Stimulated activated CD4-positive, alpha-beta T cell treated with anti-CD3 and anti-CD28 coated beads, Interleukin-15, amount 100 ng/mL, for 24 hours (primary cell): ENCODE measurements around the gene CAPN7.

Experiments used
- DNase-seq: peaks from one replicate; pipeline ENCODE4 v3.0.0-alpha.2; 2020

CAPN7 gene

GRCh38 chr3:15204005-15204404 is 2.0 kb upstream of the CAPN7 start:
- no peak for DNase-seq

- DNase-seq = no peak
These were observed 538 bp upstream of the CAPN7 start for GRCh38 chr3:15205482-15205933.

DNA sequence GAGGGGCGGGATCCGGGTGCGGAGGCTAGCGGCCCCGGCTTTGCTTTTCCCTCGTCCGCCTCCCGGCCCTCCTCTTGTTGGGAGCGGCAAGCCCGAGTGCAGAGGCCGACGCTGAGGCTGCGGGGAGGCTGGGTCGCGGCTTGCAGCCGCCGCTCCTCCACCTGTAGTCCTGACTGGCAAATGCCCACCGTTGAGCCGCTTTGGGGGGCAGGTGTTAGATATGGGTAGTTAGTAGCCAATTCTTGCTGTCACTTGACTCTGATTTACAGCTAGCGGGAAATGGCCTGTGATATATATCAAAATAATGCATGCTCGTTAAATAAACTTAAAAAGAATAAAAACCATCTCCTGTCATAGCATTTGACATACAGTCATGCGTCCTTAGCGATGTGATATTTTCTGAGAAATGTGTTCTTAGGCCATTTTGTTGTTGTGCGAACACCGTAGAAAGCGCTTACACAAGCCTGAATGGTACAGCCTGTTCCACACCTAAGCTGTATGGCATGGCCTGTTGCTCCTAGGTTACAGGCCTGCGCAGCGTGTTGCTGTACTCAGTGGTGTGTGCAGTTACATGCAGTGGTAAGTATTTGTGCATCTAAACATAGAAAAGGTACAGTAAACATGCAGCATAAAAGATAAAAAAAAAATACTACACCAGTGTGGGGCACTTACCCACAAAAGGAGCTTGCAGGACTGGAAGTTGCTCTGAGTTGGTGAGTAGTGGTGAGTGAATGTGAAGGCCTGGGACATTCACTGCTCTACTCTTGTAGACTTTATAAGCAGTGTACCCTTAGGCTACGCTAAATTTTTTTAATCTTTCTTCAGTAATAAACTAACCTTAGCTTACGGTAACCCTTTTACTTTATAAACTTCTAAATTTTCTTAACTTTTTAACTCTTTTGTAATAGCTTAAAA is 873 bp downstream of the CAPN7 start:
- peak; percentile 42 for DNase-seq

- DNase-seq = no peak
These were observed 1.9 kb downstream of the CAPN7 start for GRCh38 chr3:15207836-15208504.

DNA sequence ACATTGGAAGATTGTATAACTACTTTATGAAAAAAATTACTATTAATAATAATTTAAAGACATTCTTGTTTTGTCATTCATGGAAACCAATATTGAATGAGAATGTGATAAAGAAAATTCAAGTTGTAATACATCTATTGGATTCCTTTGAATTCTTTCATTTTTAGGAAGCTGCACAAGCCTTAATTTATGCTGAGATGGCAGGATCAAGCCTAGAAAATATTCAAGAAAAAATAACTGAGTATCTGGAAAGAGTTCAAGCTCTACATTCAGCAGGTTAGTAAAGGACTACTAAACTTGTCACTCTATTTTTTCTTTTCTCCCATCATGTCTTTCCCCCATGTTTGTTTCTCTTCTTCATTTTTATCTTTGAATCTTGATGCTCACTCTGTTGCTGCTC is 5.9 kb downstream of the CAPN7 start:
- no peak for DNase-seq

DNA sequence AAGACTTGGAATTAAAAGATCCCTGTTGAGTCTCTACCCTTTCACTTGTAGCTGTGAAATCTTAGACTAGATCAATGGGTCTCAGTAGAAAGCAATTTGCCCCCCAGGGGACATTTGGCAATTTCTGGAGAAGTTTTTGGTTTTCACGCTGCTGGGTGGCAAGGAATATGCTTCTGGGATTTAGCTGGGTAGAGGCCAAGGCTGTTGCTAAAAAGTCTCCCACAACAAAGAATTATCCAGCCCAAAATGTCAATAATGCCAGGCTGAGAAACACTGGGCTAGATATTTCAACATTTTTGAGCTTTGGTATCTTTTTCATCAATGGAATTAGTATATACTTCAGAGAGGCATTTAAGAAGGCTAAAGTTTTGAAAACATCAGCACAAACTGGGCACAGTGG is 8.7 kb downstream of the CAPN7 start:
- DNase-seq = no peak

GRCh38 chr3:15215996-15216395 is 9.9 kb downstream of the CAPN7 start:
- DNase-seq = no peak

DNA sequence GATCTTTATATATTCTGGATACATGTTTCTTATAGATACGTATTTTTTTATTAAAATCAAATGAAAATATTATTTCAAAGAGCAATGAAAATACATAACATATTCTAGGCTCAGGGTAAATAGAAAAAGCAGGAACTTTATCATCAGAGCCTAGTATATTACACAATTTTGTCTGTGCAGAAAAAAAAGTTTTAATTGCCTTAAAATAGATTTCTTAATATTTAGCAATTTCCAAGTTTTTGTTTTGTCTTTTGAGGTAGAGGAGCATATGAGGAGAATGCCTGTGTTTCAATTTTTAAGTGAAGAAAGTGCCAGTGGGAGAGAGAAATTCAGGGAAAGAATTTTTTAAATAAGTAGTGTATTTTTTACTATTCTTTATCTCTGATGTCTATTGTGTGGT is 10.5 kb downstream of the CAPN7 start:
- no peak for DNase-seq

DNA sequence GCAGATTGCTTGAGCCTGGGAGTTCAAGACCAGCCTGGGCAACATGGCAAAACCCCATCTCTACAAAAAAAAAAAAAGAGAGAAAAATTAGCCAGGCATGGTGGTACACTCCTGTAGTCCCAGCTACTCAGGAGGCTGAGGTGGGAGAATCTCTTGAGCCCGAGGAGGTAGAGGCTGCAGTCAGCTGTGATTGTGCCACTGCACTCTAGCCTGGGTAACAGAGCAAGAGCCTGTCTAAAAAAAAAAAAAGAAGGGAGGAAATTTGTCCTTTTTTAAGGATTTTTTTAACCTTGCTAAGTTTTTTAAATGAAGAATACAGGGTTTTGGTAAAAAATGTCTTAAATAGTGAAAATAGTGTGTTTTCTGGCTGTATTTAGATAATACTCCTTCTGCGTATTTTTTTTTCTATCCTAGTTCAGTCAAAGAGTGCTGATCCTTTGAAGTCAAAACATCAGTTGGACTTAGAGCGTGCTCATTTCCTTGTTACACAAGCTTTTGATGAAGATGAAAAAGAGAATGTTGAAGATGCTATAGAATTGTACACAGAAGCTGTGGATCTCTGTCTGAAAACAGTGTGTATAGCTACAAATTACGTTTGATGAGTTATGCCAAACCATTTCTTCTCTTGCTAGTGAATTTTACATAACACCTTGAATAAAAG is 11.1 kb downstream of the CAPN7 start:
- DNase-seq = no peak

- DNase-seq = no peak
These were observed 11.8 kb downstream of the CAPN7 start for GRCh38 chr3:15217841-15218267.

- DNase-seq = no peak
These were observed 12.6 kb downstream of the CAPN7 start for GRCh38 chr3:15218689-15219088.

DNA sequence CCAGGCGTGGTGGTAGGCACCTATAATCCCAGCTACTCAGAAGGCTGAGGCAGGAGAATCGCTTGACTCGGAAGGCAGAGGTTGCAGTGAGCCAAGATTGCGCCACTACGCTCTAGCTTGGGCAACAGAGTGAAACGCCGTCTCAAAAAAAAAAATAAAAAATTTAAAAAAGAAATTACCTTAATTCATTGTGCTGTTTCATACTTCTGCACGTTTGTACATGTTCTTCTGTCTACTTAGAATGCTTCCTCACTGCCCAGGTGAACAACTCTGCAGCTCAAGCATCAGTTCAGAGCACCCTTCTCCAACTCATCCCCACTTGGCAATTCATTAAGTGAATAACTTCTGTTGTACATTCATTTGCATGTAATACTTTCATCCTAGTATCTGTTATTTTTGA is 14.0 kb downstream of the CAPN7 start:
- no peak for DNase-seq

GRCh38 chr3:15220661-15221060 is 14.6 kb downstream of the CAPN7 start:
- DNase-seq = no peak

- no peak for DNase-seq
These were observed 15.7 kb downstream of the CAPN7 start for GRCh38 chr3:15221574-15222217.

GRCh38 chr3:15223685-15224572 is 17.9 kb downstream of the CAPN7 start:
- DNase-seq = no peak

GRCh38 chr3:15228147-15228546 is 22.1 kb downstream of the CAPN7 start:
- no peak for DNase-seq

GRCh38 chr3:15229262-15229661 is 23.2 kb downstream of the CAPN7 start:
- no peak for DNase-seq

GRCh38 chr3:15241341-15241740 is 35.3 kb downstream of the CAPN7 start:
- DNase-seq = peak; percentile 49

DNA sequence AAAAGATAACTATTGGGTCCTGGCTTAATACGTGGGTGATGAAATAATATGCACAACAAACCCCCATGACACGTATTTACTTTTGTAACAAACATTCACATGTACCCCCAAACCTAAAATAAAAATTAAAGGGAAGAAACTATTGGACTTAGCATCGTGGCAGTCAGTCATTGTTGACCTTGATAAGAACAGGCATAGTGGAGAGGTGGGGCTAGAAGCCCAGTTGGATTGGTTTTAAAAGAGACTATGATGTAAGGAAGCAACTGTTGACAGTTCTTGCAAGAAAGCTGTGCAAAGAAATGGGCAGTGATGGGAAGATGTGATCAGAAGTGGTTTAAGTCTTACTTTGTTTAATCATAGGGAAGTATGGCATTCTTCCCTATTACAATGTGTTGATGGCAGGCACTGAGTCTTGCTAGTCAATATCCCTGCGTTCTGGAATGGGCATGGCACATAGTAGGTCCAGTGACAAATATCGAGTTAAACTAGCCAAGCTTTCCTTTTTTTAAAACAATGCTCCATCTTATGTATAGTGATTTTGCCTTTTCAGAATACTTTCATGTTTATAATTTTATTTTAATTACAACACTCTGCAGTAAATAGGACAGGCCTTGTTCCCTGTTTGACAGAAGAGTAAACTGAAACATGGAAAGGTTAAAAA is 37.9 kb downstream of the CAPN7 start:
- DNase-seq = no peak

GRCh38 chr3:15246186-15246585 is 40.1 kb downstream of the CAPN7 start:
- no peak for DNase-seq

GRCh38 chr3:15253023-15253697 is 47.1 kb downstream of the CAPN7 start:
- DNase-seq = no peak
